Osteocyte (in vitro differentiated cells): ENCODE data around the gene WDR76. TPM values are rescaled to one million over a fixed set of nuclear protein-coding genes. Genes with fewer than 3 reads are reported as not detected.
A peak's percentile ranks its signal among the peaks of the same experiment; 100 is the strongest.
"Not testable (repeated sequence)": the region's sequence is repeated elsewhere in the genome, so short reads cannot be mapped to it uniquely, and the experiment has no call there.

Experiments used
- DNase-seq: peaks from one replicate; pipeline ENCODE4 v3.0.0; 2021; ENCODE audit warnings: mixed read lengths; ENCODE audit not compliant: unreplicated experiment; ENCODE audit errors: extremely low spot score
- H3K27ac Mint-ChIP-seq: one replicate; pipeline ENCODE4 v1.8.0; 2021; ENCODE audit warnings: mild to moderate bottlenecking, mixed read lengths; ENCODE audit not compliant: unreplicated experiment
- H3K27me3 Mint-ChIP-seq: one replicate; pipeline ENCODE4 v1.8.0; 2021; ENCODE audit warnings: mixed read lengths; ENCODE audit not compliant: unreplicated experiment
- H3K36me3 Mint-ChIP-seq: one replicate; pipeline ENCODE4 v1.8.0; 2021; ENCODE audit warnings: mixed read lengths; ENCODE audit not compliant: unreplicated experiment
- H3K4me1 Mint-ChIP-seq: one replicate; pipeline ENCODE4 v1.8.0; 2021; ENCODE audit warnings: mixed read lengths; ENCODE audit not compliant: unreplicated experiment
- H3K4me3 Mint-ChIP-seq: one replicate; pipeline ENCODE4 v1.8.0; 2021; ENCODE audit warnings: mild to moderate bottlenecking, moderate library complexity, mixed read lengths; ENCODE audit not compliant: unreplicated experiment
- H3K9me3 Mint-ChIP-seq: one replicate; pipeline ENCODE4 v1.8.0; 2021; ENCODE audit warnings: mixed read lengths; ENCODE audit not compliant: unreplicated experiment
- CTCF ChIP-seq: fragments of 200-600 bp; sonication (generic); IDR thresholded peaks from 2 replicates; pipeline ENCODE4 v1.5.0; 2021; ENCODE audit warnings: antibody characterized with exemption, mild to moderate bottlenecking, moderate library complexity
- total RNA-seq: library from RNA; stranded (reverse); gene quantifications from 2 replicates; pipeline ENCODE4 v1.2.1, GENCODE V29; 2021

The WDR76 gene
- total RNA-seq, 1 donor from 2014 or later: 6.0 TPM

GRCh38 chr15:43821505-43821904 is 5.3 kb upstream of the WDR76 start:
- H3K27me3 Mint-ChIP-seq: no peaks in the 10 kb centered on the region
- H3K27ac Mint-ChIP-seq: no peak overlapping the region
- peak overlapping the region; percentile 20 for H3K4me3 Mint-ChIP-seq
- peaks cover 11% of the 10 kb centered on the region for H3K36me3 Mint-ChIP-seq
- DNase-seq: no peak
- no peaks in the 10 kb centered on the region for H3K9me3 Mint-ChIP-seq
- H3K4me1 Mint-ChIP-seq: peaks cover 26% of the 10 kb centered on the region
- TF ChIP-seq CTCF: no peak

GRCh38 chr15:43824302-43825246 is 2.2 kb upstream of the WDR76 start, which contains the start of gene MFAP1:
TSS of gene MFAP1 (minus strand) at chr15:43824690. CDS start at chr15:43824569, 121 bp downstream.
- H3K36me3 Mint-ChIP-seq: no peaks in the 10 kb centered on the region
- peak within 1 kb of the TSS; percentile 98 for H3K27ac Mint-ChIP-seq
- H3K4me1 Mint-ChIP-seq: peaks cover 46% of the 10 kb centered on the region
- peak; percentile 96 for DNase-seq
- TF ChIP-seq CTCF: no peak
- peak within 1 kb of the TSS; percentile 96 for H3K4me3 Mint-ChIP-seq
- no peaks in the 10 kb centered on the region for H3K9me3 Mint-ChIP-seq
- H3K27me3 Mint-ChIP-seq: no peaks in the 10 kb centered on the region

- DNase-seq: peak; percentile 60
- H3K4me3 Mint-ChIP-seq, H3K27me3 Mint-ChIP-seq, H3K27ac Mint-ChIP-seq, H3K9me3 Mint-ChIP-seq, H3K36me3 Mint-ChIP-seq: not testable (repeated sequence)
- peaks cover 46% of the 10 kb centered on the region for H3K4me1 Mint-ChIP-seq
These were observed 1.5 kb upstream of the WDR76 start for GRCh38 chr15:43825305-43825704.

DNA sequence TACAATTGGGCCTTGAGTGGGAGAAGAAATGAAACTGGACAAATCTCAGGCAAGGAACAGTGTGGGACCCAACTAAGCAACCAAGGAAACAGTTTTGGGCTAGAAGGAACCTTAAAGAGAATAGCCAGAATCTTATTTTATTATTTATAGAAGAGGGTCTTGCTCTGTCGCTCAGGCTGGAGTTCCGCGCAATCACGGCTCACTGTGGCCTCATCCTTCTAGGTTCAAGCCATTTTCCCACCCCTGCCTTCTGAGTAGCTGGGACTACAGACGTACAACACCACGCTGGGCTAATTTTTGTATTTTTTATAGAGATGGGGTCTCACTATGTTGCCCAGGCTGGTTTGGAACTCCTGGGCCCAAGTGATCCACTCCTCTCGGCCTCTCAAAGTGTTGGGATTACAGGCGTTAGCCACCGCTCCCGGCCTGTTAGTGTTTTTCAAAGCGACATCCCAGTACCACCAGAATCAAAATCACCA is 734 bp upstream of the WDR76 start:
- no peak for TF ChIP-seq CTCF
- no peaks in the 10 kb centered on the region for H3K27me3 Mint-ChIP-seq
- peak; percentile 34 for DNase-seq
- peaks cover 45% of the 10 kb centered on the region for H3K4me1 Mint-ChIP-seq
- H3K36me3 Mint-ChIP-seq: no peaks in the 10 kb centered on the region
- H3K9me3 Mint-ChIP-seq: no peaks in the 10 kb centered on the region
- peak overlapping the region; percentile 81 for H3K4me3 Mint-ChIP-seq
- peak overlapping the region; percentile 21 for H3K27ac Mint-ChIP-seq

DNA sequence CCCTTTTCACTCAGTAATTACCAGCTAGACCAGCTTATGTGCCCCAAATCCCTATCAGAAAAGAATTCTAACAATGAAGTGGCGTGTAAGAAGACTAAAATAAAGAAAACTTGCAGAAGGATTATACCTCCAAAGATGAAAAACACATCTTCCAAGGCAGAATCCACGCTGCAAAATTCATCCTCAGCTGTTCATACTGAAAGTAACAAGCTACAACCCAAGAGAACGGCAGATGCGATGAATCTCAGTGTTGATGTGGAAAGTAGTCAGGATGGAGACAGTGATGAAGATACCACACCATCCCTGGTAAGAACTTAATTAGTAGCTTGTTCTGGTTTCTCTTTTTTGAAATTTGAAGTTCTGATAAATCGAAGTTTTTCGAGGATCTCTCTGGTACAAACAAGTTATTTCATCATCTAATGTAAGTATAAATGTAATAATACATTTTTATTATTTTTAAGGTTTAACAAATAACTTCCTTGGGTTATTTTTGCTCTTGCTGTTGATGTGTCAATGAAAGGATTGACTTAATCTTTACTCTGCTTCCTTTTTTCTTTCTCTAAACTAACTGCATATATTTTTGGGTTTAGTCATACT is 1.4 kb downstream of the WDR76 start:
- H3K4me3 Mint-ChIP-seq: peak overlapping the region; percentile 81
- H3K36me3 Mint-ChIP-seq: no peaks in the 10 kb centered on the region
- H3K27me3 Mint-ChIP-seq: no peaks in the 10 kb centered on the region
- DNase-seq: peak; percentile 13
- no peak for TF ChIP-seq CTCF
- peaks cover 38% of the 10 kb centered on the region for H3K4me1 Mint-ChIP-seq
- H3K27ac Mint-ChIP-seq: peak overlapping the region; percentile 21
- no peaks in the 10 kb centered on the region for H3K9me3 Mint-ChIP-seq

GRCh38 chr15:43829951-43830540 is 3.2 kb downstream of the WDR76 start:
- H3K4me1 Mint-ChIP-seq: peaks cover 29% of the 10 kb centered on the region
- DNase-seq: peak; percentile 59
- H3K4me3 Mint-ChIP-seq, H3K9me3 Mint-ChIP-seq, H3K36me3 Mint-ChIP-seq, H3K27ac Mint-ChIP-seq, H3K27me3 Mint-ChIP-seq: not testable (repeated sequence)

- peak; percentile 54 for DNase-seq
- H3K4me1 Mint-ChIP-seq: peaks cover 29% of the 10 kb centered on the region
- not testable (repeated sequence) for H3K36me3 Mint-ChIP-seq, H3K4me3 Mint-ChIP-seq, H3K27me3 Mint-ChIP-seq, H3K9me3 Mint-ChIP-seq, H3K27ac Mint-ChIP-seq
These were observed 4.0 kb downstream of the WDR76 start for GRCh38 chr15:43830691-43831275.
